Type B pancreatic cell (in vitro differentiated cells): ENCODE measurements around the gene CCRL2. TPM values are rescaled to one million over a fixed set of nuclear protein-coding genes. Genes with fewer than 3 reads are reported as not detected.

Source experiments
- DNase-seq: peaks from one replicate; pipeline ENCODE4 v3.0.0; 2021; ENCODE audit warnings: mixed read lengths; ENCODE audit not compliant: unreplicated experiment; ENCODE audit errors: extremely low spot score
- H3K27ac Mint-ChIP-seq: 2 replicates; pipeline ENCODE4 v1.8.0; 2021; ENCODE audit warnings: mild to moderate bottlenecking, mixed read lengths
- H3K27me3 Mint-ChIP-seq: 2 replicates; pipeline ENCODE4 v1.8.0; 2021; ENCODE audit warnings: mixed read lengths
- H3K36me3 Mint-ChIP-seq: 2 replicates; pipeline ENCODE4 v1.8.0; 2021; ENCODE audit warnings: mixed read lengths
- H3K4me1 Mint-ChIP-seq: one replicate; pipeline ENCODE4 v1.8.0; 2021; ENCODE audit warnings: mixed read lengths; ENCODE audit not compliant: unreplicated experiment
- H3K4me3 Mint-ChIP-seq: 2 replicates; pipeline ENCODE4 v1.8.0; 2021; ENCODE audit warnings: mild to moderate bottlenecking, mixed read lengths
- H3K9me3 Mint-ChIP-seq: 2 replicates; pipeline ENCODE4 v1.8.0; 2021; ENCODE audit warnings: mixed read lengths
- CTCF ChIP-seq: fragments of 200-600 bp; sonication (generic); conservative IDR thresholded peaks from 2 replicates; pipeline ENCODE4 v1.5.0; 2021; ENCODE audit warnings: antibody characterized with exemption, mild to moderate bottlenecking
- total RNA-seq: library from RNA; stranded (reverse); gene quantifications from 2 replicates; pipeline ENCODE4 v1.2.1, GENCODE V29; 2021; ENCODE audit warnings: low replicate concordance

Gene CCRL2
- total RNA-seq, 1 donor from 2014 or later = 0.34 TPM

GRCh38 chr3:46374755-46375154 is 32.3 kb upstream of the CCRL2 start:
- no peaks in the 10 kb centered on the region for H3K36me3 Mint-ChIP-seq
- H3K27ac Mint-ChIP-seq = no peak overlapping the region
- peaks cover 46% of the 10 kb centered on the region for H3K27me3 Mint-ChIP-seq
- no peak for TF ChIP-seq CTCF
- no peak overlapping the region for H3K4me3 Mint-ChIP-seq
- no peaks in the 10 kb centered on the region for H3K9me3 Mint-ChIP-seq
- H3K4me1 Mint-ChIP-seq = peaks cover 10% of the 10 kb centered on the region
- DNase-seq = no peak

DNA sequence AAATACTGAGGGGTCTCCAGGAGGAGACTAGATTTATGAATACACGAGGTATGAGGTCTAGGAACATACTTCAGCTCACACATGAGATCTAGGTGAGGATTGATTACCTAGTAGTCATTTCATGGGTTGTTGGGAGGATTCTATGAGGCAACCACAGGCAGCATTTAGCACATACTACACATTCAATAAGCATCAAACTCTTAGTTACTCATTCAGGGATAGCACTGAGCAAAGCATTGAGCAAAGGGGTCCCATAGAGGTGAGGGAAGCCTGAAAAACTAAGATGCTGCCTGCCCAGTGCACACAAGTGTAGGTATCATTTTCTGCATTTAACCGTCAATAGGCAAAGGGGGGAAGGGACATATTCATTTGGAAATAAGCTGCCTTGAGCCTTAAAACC is 31.8 kb upstream of the CCRL2 start:
- Mint-ChIP-seq H3K4me1 (peaks cover 10% of the 10 kb centered on the region), H3K36me3 (no peaks in the 10 kb centered on the region), H3K27me3 (peaks cover 43% of the 10 kb centered on the region), H3K4me3 (no peak overlapping the region), H3K27ac (no peak overlapping the region), H3K9me3 (no peaks in the 10 kb centered on the region)
- no peak for DNase-seq
- TF ChIP-seq CTCF = no peak

GRCh38 chr3:46375814-46376213 is 31.2 kb upstream of the CCRL2 start:
- Mint-ChIP-seq H3K27me3 (peaks cover 44% of the 10 kb centered on the region), H3K4me3 (no peak overlapping the region), H3K27ac (no peak overlapping the region), H3K4me1 (peaks cover 9% of the 10 kb centered on the region), H3K9me3 (no peaks in the 10 kb centered on the region), H3K36me3 (no peaks in the 10 kb centered on the region)
- TF ChIP-seq CTCF = no peak
- no peak for DNase-seq

DNA sequence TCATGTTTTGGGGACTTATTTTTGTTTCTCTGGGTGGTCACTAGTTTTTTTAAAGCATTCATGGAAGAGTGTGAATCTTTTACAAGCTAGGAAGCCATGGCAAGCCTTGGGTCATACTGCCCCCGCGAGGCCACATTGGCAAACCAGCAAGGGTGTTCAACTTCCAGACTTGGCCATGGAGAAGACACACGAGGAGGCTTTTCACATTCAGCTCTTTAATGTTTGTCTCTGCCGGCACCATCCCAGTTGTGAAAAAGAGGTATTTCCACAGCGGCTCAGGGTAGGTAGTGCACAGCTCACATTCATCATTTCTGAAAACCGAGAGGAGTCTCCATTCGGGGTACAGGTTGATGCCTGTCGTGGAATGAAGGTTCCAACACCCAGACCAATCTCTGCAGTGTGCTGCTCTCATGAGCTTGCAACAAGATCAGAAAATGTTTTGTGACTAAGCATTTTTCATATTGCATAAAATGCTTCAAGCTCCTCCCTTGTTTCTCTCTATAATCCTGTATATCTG is 28.6 kb upstream of the CCRL2 start:
- peak; percentile 79 for TF ChIP-seq CTCF
- Mint-ChIP-seq H3K27ac (no peak overlapping the region), H3K4me1 (peaks cover 8% of the 10 kb centered on the region), H3K36me3 (no peaks in the 10 kb centered on the region), H3K4me3 (no peak overlapping the region), H3K9me3 (no peaks in the 10 kb centered on the region), H3K27me3 (peaks cover 30% of the 10 kb centered on the region)
- DNase-seq = no peak

DNA sequence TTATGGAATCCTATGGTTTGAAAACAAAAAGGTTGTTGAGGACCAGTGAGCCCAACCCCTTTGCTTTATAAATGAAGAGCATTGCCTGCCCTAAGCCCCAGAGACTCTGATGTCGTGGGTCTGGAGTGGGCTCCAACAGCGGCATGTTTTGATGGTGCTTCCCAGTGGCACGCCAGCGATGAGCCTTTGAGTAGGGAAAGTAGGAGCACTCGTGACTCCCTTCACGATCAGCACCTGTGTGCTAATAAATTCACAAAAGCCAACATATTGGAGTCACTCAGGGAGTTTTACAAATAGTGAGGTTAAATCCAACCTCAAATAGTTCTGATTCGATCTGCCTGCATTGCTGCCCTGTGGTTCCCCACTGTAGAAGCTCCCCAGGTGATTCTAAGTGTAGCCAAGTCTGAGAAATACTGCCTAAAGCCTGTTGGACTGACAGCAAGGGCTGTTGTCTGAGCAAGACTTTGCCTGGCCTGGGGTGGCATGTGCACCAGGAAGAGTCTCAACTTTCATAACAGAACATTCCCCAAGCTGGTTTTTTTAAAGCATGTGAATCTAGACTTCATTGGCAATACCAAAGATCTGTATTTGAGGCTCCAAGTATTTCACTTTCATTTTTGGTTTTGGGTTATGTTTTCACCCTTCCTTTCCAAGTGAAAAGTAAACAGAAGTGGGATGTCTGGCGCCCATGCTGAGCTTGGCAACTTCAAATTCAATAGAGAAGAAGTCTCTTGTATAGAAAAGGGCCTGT is 26.4 kb upstream of the CCRL2 start:
- DNase-seq = no peak
- Mint-ChIP-seq H3K4me3 (no peak overlapping the region), H3K4me1 (peaks cover 8% of the 10 kb centered on the region), H3K9me3 (no peaks in the 10 kb centered on the region), H3K27me3 (peaks cover 15% of the 10 kb centered on the region), H3K27ac (no peak overlapping the region), H3K36me3 (no peaks in the 10 kb centered on the region)
- TF ChIP-seq CTCF = no peak
